K562 (cell line): ENCODE results near the gene CES5A. TPM values are rescaled to one million over a fixed set of nuclear protein-coding genes. Genes with fewer than 3 reads are reported as not detected.

Experiments
- ATAC-seq: fragments of 200-7000 bp; cut with Tn5 transposase; 3 replicates; pipeline ENCODE4 v1.9.1; 2020; ENCODE audit warnings: moderate library complexity
- BruUV-seq: library from RNA; stranded (reverse); fragments of 400-500 nt; replicated peaks from 2 replicates; lab custom pipeline; 2021; lab: Mats Ljungman, UMichigan
- CTCF ChIA-PET: fragments of 300-600 bp; formaldehyde crosslinking; extraction: SDS; loops from one replicate; lab custom pipeline; 2021; ENCODE audit warnings: low intra/inter-chr PET ratio; lab: Yijun Ruan, JAX
- POLR2A ChIA-PET: fragments of 300-600, 350-650 bp; sonication (Branson Sonifier 250); formaldehyde crosslinking; extraction: SDS; loops from one replicate; lab custom pipeline; 2021; ENCODE audit warnings: antibody characterized with exemption, inconsistent platforms; lab: Yijun Ruan, JAX
- DNase-seq, 4 experiments: peaks; one replicate each; pipeline versions ENCODE4 v3.0.0 to v3.0.0-alpha.2; 2011 to 2018; ENCODE audit warnings: low spot score in 3 of 4, mixed read lengths in 3 of 4; ENCODE audit errors: extremely low read depth in 1 of 4
- FAIRE-seq: peaks from 2 replicates; lab custom pipeline; 2011; peaks lifted over from hg19 to GRCh38; lab: Jason Lieb, UNC
- H2AFZ ChIP-seq: 2 replicates; pipeline ENCODE4 v1.6.0; 2011; ENCODE audit warnings: low read depth, low read length, control low read depth, inconsistent platforms
- H3K27ac ChIP-seq: fragments of 200-600 bp; 3 replicates; pipeline ENCODE4 v1.8.0; 2011; ENCODE audit warnings: low read depth, mild to moderate bottlenecking, control low read depth, inconsistent platforms, low read length, moderate library complexity, mixed read lengths; ENCODE audit errors: extremely low read depth
- H3K27me3 ChIP-seq, 2 experiments: fragments of 300-600 bp in 1 of 2; 2 replicates in 1 of 2; 3 replicates in 1 of 2; pipeline versions ENCODE4 v1.6.0 to v1.8.0; 2011; ENCODE audit warnings: inconsistent platforms in 2 of 2, low read length in 2 of 2, mild to moderate bottlenecking in 1 of 2, mixed read lengths in 1 of 2, moderate library complexity in 1 of 2; ENCODE audit not compliant: control insufficient read depth in 2 of 2, insufficient read depth in 2 of 2
- H3K36me3 ChIP-seq: fragments of 300-600 bp; 3 replicates; pipeline ENCODE4 v1.8.0; 2011; ENCODE audit warnings: mild to moderate bottlenecking, low read length, inconsistent platforms; ENCODE audit not compliant: control insufficient read depth, insufficient read depth
- H3K4me1 ChIP-seq, 2 experiments: fragments of 200-600 bp in 1 of 2; replicated peaks in 1 of 2; 2 replicates in 1 of 2; 3 replicates in 1 of 2; pipeline versions ENCODE4 v1.5.1 to v1.8.0; 2011; ENCODE audit warnings: inconsistent platforms in 2 of 2, low read length in 2 of 2, mild to moderate bottlenecking in 1 of 2, mixed read lengths in 1 of 2, moderate library complexity in 1 of 2; ENCODE audit not compliant: control insufficient read depth in 2 of 2, insufficient read depth in 2 of 2
- H3K4me2 ChIP-seq: 2 replicates; pipeline ENCODE4 v1.6.1; 2011; ENCODE audit warnings: low read length, control low read depth, inconsistent platforms, mixed read lengths; ENCODE audit not compliant: insufficient read depth
- H3K4me3 ChIP-seq: fragments of 200-600 bp; sonication (generic), shearing (Covaris generic); 2 replicates; pipeline ENCODE4 v1.5.1; 2016; ENCODE audit warnings: control low read depth, inconsistent platforms
- H3K79me2 ChIP-seq: fragments of 200-600 bp; 3 replicates; pipeline ENCODE4 v1.8.0; 2011; ENCODE audit warnings: low read length, inconsistent platforms; ENCODE audit not compliant: control insufficient read depth, insufficient read depth
- H3K9ac ChIP-seq, 2 experiments: 2 replicates each; pipeline versions ENCODE4 v1.6.0 to v1.6.1; 2011; ENCODE audit warnings: low read depth in 2 of 2, low read length in 2 of 2, control low read depth in 1 of 2, inconsistent platforms in 1 of 2, mild to moderate bottlenecking in 1 of 2, mixed read lengths in 1 of 2; ENCODE audit not compliant: insufficient read depth in 1 of 2
- H3K9me1 ChIP-seq: one replicate; pipeline ENCODE4 v1.6.0; 2011; ENCODE audit warnings: inconsistent platforms, mild to moderate bottlenecking, low read length, moderate library complexity; ENCODE audit not compliant: control insufficient read depth, insufficient read depth
- H3K9me3 ChIP-seq: replicated peaks from 2 replicates; pipeline ENCODE4 v1.5.1; 2011; ENCODE audit warnings: low read depth, low read length, inconsistent platforms; ENCODE audit not compliant: control insufficient read depth, insufficient read depth
- H4K20me1 ChIP-seq: replicated peaks from 2 replicates; pipeline ENCODE4 v1.6.1; 2011; ENCODE audit warnings: low read length, inconsistent platforms, mixed read lengths; ENCODE audit not compliant: control insufficient read depth, insufficient read depth
- ARID2 ChIP-seq: fragments of 450-650 bp; IDR thresholded peaks from 2 replicates; pipeline ENCODE4 v1.6.1; 2017; ENCODE audit warnings: antibody characterized with exemption, mild to moderate bottlenecking
- CC2D1A ChIP-seq: fragments of 450-650 bp; IDR thresholded peaks from 2 replicates; pipeline ENCODE4 v1.6.1; 2017; ENCODE audit warnings: mild to moderate bottlenecking
- DEAF1 ChIP-seq: fragments of 450-650 bp; formaldehyde crosslinking; IDR thresholded peaks from 2 replicates; pipeline ENCODE4 v1.4.0; 2020; ENCODE audit warnings: mild to moderate bottlenecking, moderate library complexity
- NFE2L1 ChIP-seq: fragments of 450-650 bp; IDR thresholded peaks from 2 replicates; pipeline ENCODE4 v1.6.1; 2016; ENCODE audit warnings: missing genetic modification characterization, low read depth, mild to moderate bottlenecking, missing compliant biosample characterization, moderate library complexity, borderline replicate concordance
- RAD21 ChIP-seq, 2 experiments: fragments of 250-450 bp in 1 of 2; fragments of 450-650 bp in 1 of 2; sonication (Bioruptor Pico) in 1 of 2; formaldehyde crosslinking in 1 of 2; IDR thresholded peaks in 1 of 2; conservative IDR thresholded peaks in 1 of 2; 2 replicates each; pipeline versions ENCODE4 v1.4.0 to v1.8.0; 2020 to 2022; ENCODE audit warnings: mild to moderate bottlenecking in 2 of 2, moderate library complexity in 1 of 2
- RCOR1 ChIP-seq, 2 experiments: IDR thresholded peaks; 2 replicates each; pipeline ENCODE4 v1.6.1; 2012; ENCODE audit warnings: low read depth in 2 of 2, low read length in 2 of 2, borderline replicate concordance in 1 of 2, improper control_type of control experiment in 1 of 2
- SMAD3 ChIP-seq: fragments of 450-650 bp; formaldehyde crosslinking; conservative IDR thresholded peaks from 2 replicates; pipeline ENCODE4 v1.4.0; 2020; ENCODE audit warnings: mild to moderate bottlenecking
- SMC3 ChIP-seq: conservative IDR thresholded peaks from 2 replicates; pipeline ENCODE4 v1.6.1; 2011; ENCODE audit warnings: low read depth, low read length, improper control_type of control experiment; ENCODE audit not compliant: insufficient read depth
- SRSF7 ChIP-seq: fragments of 200-400 bp; formaldehyde crosslinking; optimal IDR thresholded peaks from 2 replicates; pipeline ENCODE3; 2017; ENCODE audit warnings: mild to moderate bottlenecking, low read depth, low read length
- ZC3H4 ChIP-seq: sonication (generic); formaldehyde crosslinking; IDR thresholded peaks from 2 replicates; pipeline ENCODE4 v1.9.0; 2021; ENCODE audit warnings: missing genetic modification reagents, borderline replicate concordance
- ZNF445 ChIP-seq: fragments of 250-450 bp; sonication (Bioruptor Pico); IDR thresholded peaks from 2 replicates; pipeline ENCODE4 v1.4.0; 2020; ENCODE audit warnings: low read depth, mild to moderate bottlenecking, moderate library complexity
- WGBS: fragments of 100-300 bp; shearing (Covaris generic); methylation state at CpG from one replicate; pipeline ENCODE4 v1.1.6; 2016; ENCODE audit warnings: low coverage, mixed read lengths; ENCODE audit not compliant: insufficient coverage; ENCODE audit errors: missing lambda C conversion rate; 5-methylcytosine and 5-hydroxymethylcytosine counted together
- in situ Hi-C: fragments of 300-500 bp; cut with MboI; formaldehyde crosslinking; loops from 4 replicates; pipeline ENCODE4 v1.15.0; 2018; ENCODE audit warnings: inconsistent platforms, mixed read lengths
- intact Hi-C: fragments of 100-400 bp; cut with micrococcal nuclease; formaldehyde crosslinking; loops from 2 replicates; pipeline ENCODE4 v1.14.2; 2022
- polyA plus RNA-seq, 8 experiments: library from polyadenylated mRNA; depleted of rRNA in 4 of 8; stranded (reverse) in 5 of 8; unstranded in 3 of 8; fragments of >200 nt; fragmentation: Nextera tagmentation in 2 of 8; fragmentation: Illumina TruSeq in 1 of 8; extraction: Ambion mirVana in 2 of 8; extraction: Trizol in 1 of 8; gene quantifications; 2 replicates each; pipeline versions ENCODE4 v1.2.1 to v1.2.3, GENCODE V29; 2011 to 2014; ENCODE audit warnings: inconsistent platforms in 1 of 8, missing spikeins in 1 of 8
- total RNA-seq, 7 experiments: library from RNA; depleted of rRNA in 6 of 7; stranded (reverse); fragments of >200 nt in 6 of 7; fragmentation: Illumina TruSeq in 2 of 7; extraction: Trizol in 2 of 7; gene quantifications; 2 replicates each; pipeline versions ENCODE4 v1.2.1 to v1.2.3, GENCODE V29; 2011 to 2021; ENCODE audit warnings: low replicate concordance in 1 of 7
- TF ChIP-seq, protein P1 (sequence below), 3 experiments: IDR thresholded peaks in 2 of 3; conservative IDR thresholded peaks in 1 of 3; 2 replicates each; pipeline ENCODE4 v1.5.1; 2011 to 2012; ENCODE audit warnings: low read length in 3 of 3, mild to moderate bottlenecking in 3 of 3, control low read depth in 2 of 3, improper control_type of control experiment in 1 of 3, inconsistent platforms in 1 of 3, low read depth in 1 of 3, mixed read lengths in 1 of 3, moderate library complexity in 1 of 3; ENCODE audit not compliant: insufficient read depth in 2 of 3
- TF ChIP-seq, protein P2 (sequence below): sonication (generic); formaldehyde crosslinking; IDR thresholded peaks from 2 replicates; pipeline ENCODE4 v1.8.0; 2022; ENCODE audit warnings: mild to moderate bottlenecking, low read depth, missing genetic modification reagents

CES5A gene
- total and polyA plus RNA-seq, 9 of the 15 experiments (the other 6 are each of a cell fraction or from before 2014, with no cell fraction given) = 0.07 to 0.17 (median 0.15) TPM; not detected in 4

GRCh38 chr16:55842369-55843104 lies 32.6 kb downstream of the CES5A start:
- H3K9ac ChIP-seq = no peak overlapping the region
- H2AFZ ChIP-seq = no peak overlapping the region
- ATAC-seq (peak; percentile 85), FAIRE-seq (peak; percentile 95), DNase-seq (peak; percentile 59 to 61 (median 60))
- POLR2A ChIA-PET = interaction anchor here (0.6 kb wide), 2 partner anchors 141 to 330 kb away, joined by 3 read pairs; no protein-coding TSS in a partner anchor
- intact Hi-C loops = loop anchor here (1.0 to 10.0 kb wide), 3 partner anchors 130 to 377 kb away; no protein-coding TSS in a partner anchor
- no TSS peak for BruUV-seq
- no peaks in the 10 kb centered on the region for H3K79me2 ChIP-seq
- H3K4me3 ChIP-seq = no peak overlapping the region
- in situ Hi-C loops = loop anchor here (5.0 to 10.0 kb wide), 2 partner anchors 130 to 348 kb away; no protein-coding TSS in a partner anchor
- CTCF ChIA-PET = interaction anchor here (0.8 to 2.1 kb wide), 5 partner anchors 130 to 378 kb away, joined by 3 to 28 read pairs (median 6); no protein-coding TSS in a partner anchor
- no peaks in the 10 kb centered on the region for H3K4me1 ChIP-seq
- WGBS = 10% methylated on average over 11 of the region's 11 CpGs
- no peak overlapping the region for H3K4me2 ChIP-seq
- H3K27me3 ChIP-seq = peaks cover 0 to 7% of the 10 kb centered on the region in 2 experiments; a peak in 2 of 5 replicates
- no peaks in the 10 kb centered on the region for H4K20me1 ChIP-seq
- H3K36me3 ChIP-seq = no peaks in the 10 kb centered on the region
- no peaks in the 10 kb centered on the region for H3K9me3 ChIP-seq
- no peak overlapping the region for H3K27ac ChIP-seq
- H3K9me1 ChIP-seq = no peaks in the 10 kb centered on the region
- TF ChIP-seq RAD21 (CRISPR knock-in tag; conservative IDR thresholded peaks at IDR 0.05 in 1 of 2, IDR thresholded peaks at IDR 0.05 in 1 of 2) (peak; percentile 82 to 86), NFE2L1 (no peak), CC2D1A (0 out of 2 replicates have a peak, but pooled peaks have one; percentile 11), ZNF445 (CRISPR knock-in tag) (no peak), SRSF7 (no peak), ARID2 (peak; percentile 28; the same call in 1 of the 2 replicates), SMAD3 (no peak), DEAF1 (CRISPR knock-in tag) (peak; percentile 65), ZC3H4 (no peak), SMC3 (peak; percentile 57), RCOR1 (IDR thresholded peaks at IDR 0.05; ENCODE audit: borderline replicate concordance in 1 of 2, low read depth in 2 of 2, low read length in 2 of 2) (0 out of 4 replicates have a peak, but pooled peaks of 1 of the 2 experiments have one; percentile 36)
- TF ChIP-seq, protein P1, sequence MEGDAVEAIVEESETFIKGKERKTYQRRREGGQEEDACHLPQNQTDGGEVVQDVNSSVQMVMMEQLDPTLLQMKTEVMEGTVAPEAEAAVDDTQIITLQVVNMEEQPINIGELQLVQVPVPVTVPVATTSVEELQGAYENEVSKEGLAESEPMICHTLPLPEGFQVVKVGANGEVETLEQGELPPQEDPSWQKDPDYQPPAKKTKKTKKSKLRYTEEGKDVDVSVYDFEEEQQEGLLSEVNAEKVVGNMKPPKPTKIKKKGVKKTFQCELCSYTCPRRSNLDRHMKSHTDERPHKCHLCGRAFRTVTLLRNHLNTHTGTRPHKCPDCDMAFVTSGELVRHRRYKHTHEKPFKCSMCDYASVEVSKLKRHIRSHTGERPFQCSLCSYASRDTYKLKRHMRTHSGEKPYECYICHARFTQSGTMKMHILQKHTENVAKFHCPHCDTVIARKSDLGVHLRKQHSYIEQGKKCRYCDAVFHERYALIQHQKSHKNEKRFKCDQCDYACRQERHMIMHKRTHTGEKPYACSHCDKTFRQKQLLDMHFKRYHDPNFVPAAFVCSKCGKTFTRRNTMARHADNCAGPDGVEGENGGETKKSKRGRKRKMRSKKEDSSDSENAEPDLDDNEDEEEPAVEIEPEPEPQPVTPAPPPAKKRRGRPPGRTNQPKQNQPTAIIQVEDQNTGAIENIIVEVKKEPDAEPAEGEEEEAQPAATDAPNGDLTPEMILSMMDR (IDR thresholded peaks at IDR 0.05 in 2 of 3, conservative IDR thresholded peaks at IDR 0.05 in 1 of 3; ENCODE audit: insufficient read depth in 2 of 3, low read depth in 1 of 3, low read length in 3 of 3) = peak; percentile 65 to 85 (median 67)
- TF ChIP-seq, protein P2, sequence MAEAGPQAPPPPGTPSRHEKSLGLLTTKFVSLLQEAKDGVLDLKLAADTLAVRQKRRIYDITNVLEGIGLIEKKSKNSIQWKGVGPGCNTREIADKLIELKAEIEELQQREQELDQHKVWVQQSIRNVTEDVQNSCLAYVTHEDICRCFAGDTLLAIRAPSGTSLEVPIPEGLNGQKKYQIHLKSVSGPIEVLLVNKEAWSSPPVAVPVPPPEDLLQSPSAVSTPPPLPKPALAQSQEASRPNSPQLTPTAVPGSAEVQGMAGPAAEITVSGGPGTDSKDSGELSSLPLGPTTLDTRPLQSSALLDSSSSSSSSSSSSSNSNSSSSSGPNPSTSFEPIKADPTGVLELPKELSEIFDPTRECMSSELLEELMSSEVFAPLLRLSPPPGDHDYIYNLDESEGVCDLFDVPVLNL (CRISPR knock-in tag) = no peak
